Stomach smooth muscle (tissue), 2 donors: ENCODE data around the gene SYTL2.
"Not testable (repeated sequence)": the region's sequence is repeated elsewhere in the genome, so short reads cannot be mapped to it uniquely, and the experiment has no call there.

Source experiments
- H3K27ac ChIP-seq: one replicate; pipeline ENCODE4 v1.7.0; 2013; ENCODE audit warnings: mild to moderate bottlenecking, low read length, inconsistent platforms
- H3K27me3 ChIP-seq, 2 donors: one replicate each; pipeline ENCODE4 v1.7.0; 2013; ENCODE audit warnings: low read length in 2 of 2; ENCODE audit not compliant: insufficient read depth in 2 of 2, control insufficient read depth in 1 of 2
- H3K36me3 ChIP-seq, 2 donors: one replicate each; pipeline ENCODE4 v1.7.0; 2013; ENCODE audit warnings: low read length in 2 of 2; ENCODE audit not compliant: control insufficient read depth in 2 of 2, insufficient read depth in 2 of 2
- H3K4me1 ChIP-seq: one replicate; pipeline ENCODE4 v1.7.0; 2013; ENCODE audit warnings: low read length; ENCODE audit not compliant: control insufficient read depth, insufficient read depth
- H3K4me3 ChIP-seq, 2 donors: one replicate each; pipeline ENCODE4 v1.7.0; 2013; ENCODE audit warnings: low read length in 2 of 2
- H3K9ac ChIP-seq, 2 donors: one replicate each; pipeline ENCODE4 v1.7.0; 2013; ENCODE audit warnings: low read length in 2 of 2, mild to moderate bottlenecking in 1 of 2
- H3K9me3 ChIP-seq, 2 donors: one replicate each; pipeline ENCODE4 v1.7.0; 2013; ENCODE audit warnings: low read length in 2 of 2; ENCODE audit not compliant: control insufficient read depth in 2 of 2
- donor health status: healthy.
- donor health status: Pancreatic carcinoma.

The SYTL2 gene

GRCh38 chr11:85777603-85777972, 33.4 kb downstream of the SYTL2 start:
- H3K4me3 ChIP-seq, H3K9me3 ChIP-seq, H3K27ac ChIP-seq, H3K4me1 ChIP-seq, H3K27me3 ChIP-seq, H3K36me3 ChIP-seq, H3K9ac ChIP-seq: not testable (repeated sequence)

GRCh38 chr11:85776951-85777602, 33.9 kb downstream of the SYTL2 start:
- H3K36me3 ChIP-seq, result no peaks in the 10 kb centered on the region
- H3K27ac ChIP-seq, result no peak overlapping the region
- H3K4me3 ChIP-seq, result no peak overlapping the region
- H3K9ac ChIP-seq, result no peak overlapping the region
- H3K4me1 ChIP-seq, result no peaks in the 10 kb centered on the region
- H3K27me3 ChIP-seq, result no peaks in the 10 kb centered on the region
- H3K9me3 ChIP-seq, result no peaks in the 10 kb centered on the region

- H3K9ac ChIP-seq, result no peak overlapping the region
- no peaks in the 10 kb centered on the region for H3K9me3 ChIP-seq
- no peak overlapping the region for H3K4me3 ChIP-seq
- H3K27ac ChIP-seq, result no peak overlapping the region
- H3K4me1 ChIP-seq, result no peaks in the 10 kb centered on the region
- no peaks in the 10 kb centered on the region for H3K36me3 ChIP-seq
- no peaks in the 10 kb centered on the region for H3K27me3 ChIP-seq
These were observed 36.5 kb downstream of the SYTL2 start for GRCh38 chr11:85774256-85775101.

- Histone ChIP-seq H3K9ac (no peak overlapping the region), H3K4me1 (no peaks in the 10 kb centered on the region), H3K36me3 (no peaks in the 10 kb centered on the region), H3K27me3 (no peaks in the 10 kb centered on the region), H3K4me3 (no peak overlapping the region), H3K27ac (no peak overlapping the region), H3K9me3 (no peaks in the 10 kb centered on the region)
These were observed 38.2 kb downstream of the SYTL2 start for GRCh38 chr11:85772695-85773094.

GRCh38 chr11:85771568-85771967, 39.4 kb downstream of the SYTL2 start:
- no peak overlapping the region for H3K4me3 ChIP-seq
- no peaks in the 10 kb centered on the region for H3K9me3 ChIP-seq
- no peaks in the 10 kb centered on the region for H3K27me3 ChIP-seq
- no peak overlapping the region for H3K27ac ChIP-seq
- no peak overlapping the region for H3K9ac ChIP-seq
- no peaks in the 10 kb centered on the region for H3K36me3 ChIP-seq
- H3K4me1 ChIP-seq, result no peaks in the 10 kb centered on the region

GRCh38 chr11:85769771-85770170, 41.2 kb downstream of the SYTL2 start:
- Histone ChIP-seq H3K36me3 (no peaks in the 10 kb centered on the region), H3K4me1 (no peaks in the 10 kb centered on the region), H3K27me3 (no peaks in the 10 kb centered on the region), H3K9me3 (no peaks in the 10 kb centered on the region), H3K27ac (no peak overlapping the region), H3K4me3 (no peak overlapping the region), H3K9ac (no peak overlapping the region)

- no peaks in the 10 kb centered on the region for H3K27me3 ChIP-seq
- no peaks in the 10 kb centered on the region for H3K4me1 ChIP-seq
- no peak overlapping the region for H3K4me3 ChIP-seq
- no peaks in the 10 kb centered on the region for H3K9me3 ChIP-seq
- no peak overlapping the region for H3K27ac ChIP-seq
- H3K36me3 ChIP-seq, result no peaks in the 10 kb centered on the region
- H3K9ac ChIP-seq, result no peak overlapping the region
These were observed 42.3 kb downstream of the SYTL2 start for GRCh38 chr11:85768473-85769146.

GRCh38 chr11:85767246-85767945, 43.5 kb downstream of the SYTL2 start:
- Histone ChIP-seq H3K27ac (no peak overlapping the region), H3K4me3 (no peak overlapping the region), H3K36me3 (no peaks in the 10 kb centered on the region), H3K27me3 (no peaks in the 10 kb centered on the region), H3K9ac (no peak overlapping the region), H3K4me1 (no peaks in the 10 kb centered on the region), H3K9me3 (no peaks in the 10 kb centered on the region)

GRCh38 chr11:85766721-85767161, 44.2 kb downstream of the SYTL2 start:
- Histone ChIP-seq H3K4me3 (no peak overlapping the region), H3K27me3 (no peaks in the 10 kb centered on the region), H3K27ac (no peak overlapping the region), H3K4me1 (no peaks in the 10 kb centered on the region), H3K9ac (no peak overlapping the region), H3K9me3 (no peaks in the 10 kb centered on the region), H3K36me3 (no peaks in the 10 kb centered on the region)

- H3K27ac ChIP-seq, result no peak overlapping the region
- H3K9me3 ChIP-seq, result no peaks in the 10 kb centered on the region
- no peaks in the 10 kb centered on the region for H3K27me3 ChIP-seq
- no peak overlapping the region for H3K4me3 ChIP-seq
- H3K36me3 ChIP-seq, result no peaks in the 10 kb centered on the region
- H3K9ac ChIP-seq, result no peak overlapping the region
- no peaks in the 10 kb centered on the region for H3K4me1 ChIP-seq
These were observed 46.1 kb downstream of the SYTL2 start for GRCh38 chr11:85764796-85765195.
